BE2C (cell line): Measurements from ENCODE around the gene CNNM1.

ENCODE experiments used
- DNase-seq: peaks from one replicate; pipeline ENCODE4 v3.0.0-alpha.2; 2020
- H3K27me3 ChIP-seq: fragments of 250-450 bp; sonication (Bioruptor Pico); 2 replicates; pipeline ENCODE4 v1.5.1; 2020; ENCODE audit warnings: mild to moderate bottlenecking
- H3K36me3 ChIP-seq: fragments of 250-450 bp; sonication (Bioruptor Pico); 2 replicates; pipeline ENCODE4 v1.5.1; 2020; ENCODE audit warnings: mild to moderate bottlenecking
- H3K4me1 ChIP-seq: fragments of 250-450 bp; sonication (Bioruptor Pico); 2 replicates; pipeline ENCODE4 v1.5.1; 2020
- H3K4me3 ChIP-seq: 2 replicates; pipeline ENCODE4 v1.5.1; 2011; ENCODE audit warnings: low read depth, low read length
- H3K9me3 ChIP-seq: fragments of 250-450 bp; sonication (Bioruptor Pico); 2 replicates; pipeline ENCODE4 v1.5.1; 2020
- CTCF ChIP-seq: IDR thresholded peaks from 2 replicates; pipeline ENCODE4 v1.5.1; 2012; ENCODE audit warnings: mild to moderate bottlenecking, low read depth, low read length

The CNNM1 gene

GRCh38 chr10:99393036-99393435 is 63.9 kb downstream of the CNNM1 start:
- Histone ChIP-seq H3K4me1 (no peaks in the 10 kb centered on the region), H3K36me3 (peaks cover 10% of the 10 kb centered on the region), H3K27me3 (no peaks in the 10 kb centered on the region), H3K4me3 (no peak overlapping the region), H3K9me3 (no peaks in the 10 kb centered on the region)
- no peak for DNase-seq
- no peak for TF ChIP-seq CTCF

- Histone ChIP-seq H3K36me3 (peaks cover 15% of the 10 kb centered on the region), H3K4me1 (no peaks in the 10 kb centered on the region), H3K27me3 (no peaks in the 10 kb centered on the region), H3K4me3 (no peak overlapping the region), H3K9me3 (no peaks in the 10 kb centered on the region)
- TF ChIP-seq CTCF, result no peak
- no peak for DNase-seq
Observed at GRCh38 chr10:99393683-99394082, 64.5 kb downstream of the CNNM1 start.

- H3K27me3 ChIP-seq, result no peaks in the 10 kb centered on the region
- no peaks in the 10 kb centered on the region for H3K9me3 ChIP-seq
- peaks cover 18% of the 10 kb centered on the region for H3K36me3 ChIP-seq
- TF ChIP-seq CTCF, result no peak
- no peaks in the 10 kb centered on the region for H3K4me1 ChIP-seq
- no peak for DNase-seq
- H3K4me3 ChIP-seq, result no peak overlapping the region
Observed at GRCh38 chr10:99394256-99394655, 65.1 kb downstream of the CNNM1 start.

- Histone ChIP-seq H3K9me3 (no peaks in the 10 kb centered on the region), H3K4me1 (no peaks in the 10 kb centered on the region), H3K36me3 (peaks cover 24% of the 10 kb centered on the region), H3K4me3 (no peak overlapping the region), H3K27me3 (no peaks in the 10 kb centered on the region)
- no peak for TF ChIP-seq CTCF
- DNase-seq, result no peak
Observed at GRCh38 chr10:99394761-99395386, 65.7 kb downstream of the CNNM1 start.

GRCh38 chr10:99395750-99396445 is 66.7 kb downstream of the CNNM1 start:
- H3K9me3 ChIP-seq, result no peaks in the 10 kb centered on the region
- H3K36me3 ChIP-seq, result peaks cover 32% of the 10 kb centered on the region
- no peak overlapping the region for H3K4me3 ChIP-seq
- no peak for DNase-seq
- no peaks in the 10 kb centered on the region for H3K27me3 ChIP-seq
- no peak for TF ChIP-seq CTCF
- no peaks in the 10 kb centered on the region for H3K4me1 ChIP-seq

GRCh38 chr10:99396471-99396870 is 67.3 kb downstream of the CNNM1 start:
- no peak overlapping the region for H3K4me3 ChIP-seq
- no peak for DNase-seq
- no peaks in the 10 kb centered on the region for H3K27me3 ChIP-seq
- no peaks in the 10 kb centered on the region for H3K9me3 ChIP-seq
- TF ChIP-seq CTCF, result no peak
- H3K4me1 ChIP-seq, result no peaks in the 10 kb centered on the region
- peaks cover 35% of the 10 kb centered on the region for H3K36me3 ChIP-seq
